Ovary (tissue), 1 donor: Measurements from ENCODE around the gene PSG1.
"Not testable (repeated sequence)": the region's sequence is repeated elsewhere in the genome, so short reads cannot be mapped to it uniquely, and the experiment has no call there.

Experiments used
- EP300 ChIP-seq: sonication (generic); formaldehyde crosslinking; IDR thresholded peaks from one replicate; pipeline ENCODE4 v1.6.1; 2017; ENCODE audit warnings: antibody characterized with exemption
- POLR2A ChIP-seq: fragments of 450-650 bp; IDR thresholded peaks from one replicate; pipeline ENCODE4 v1.6.1; 2017; ENCODE audit warnings: antibody characterized with exemption, mild to moderate bottlenecking, moderate library complexity

GRCh38 chr19:42851718-42852280, 27.7 kb downstream of the PSG1 start:
- TF ChIP-seq POLR2A, EP300: not testable (repeated sequence)
